Neutrophil (primary cell): ENCODE results near the gene ZPR1.

Source experiments
- H3K27ac ChIP-seq: fragments of 200-600 bp; sonication (generic); 2 replicates; pipeline ENCODE4 v1.5.1; 2016; ENCODE audit warnings: mild to moderate bottlenecking, moderate library complexity
- H3K27me3 ChIP-seq: fragments of 200-600 bp; sonication (generic); 2 replicates; pipeline ENCODE4 v1.6.0; 2016; ENCODE audit warnings: mild to moderate bottlenecking
- H3K36me3 ChIP-seq: fragments of 200-600 bp; sonication (generic); 2 replicates; pipeline ENCODE4 v1.5.1; 2017
- H3K4me1 ChIP-seq, 2 experiments: fragments of 200-600 bp in 1 of 2; sonication (generic) in 1 of 2; 1 replicate in 1 of 2; 2 replicates in 1 of 2; pipeline versions ENCODE4 v1.5.1 to v1.6.1; 2013 to 2016; ENCODE audit warnings: low read depth in 1 of 2, low read length in 1 of 2, mild to moderate bottlenecking in 1 of 2, moderate library complexity in 1 of 2; ENCODE audit not compliant: control insufficient read depth in 1 of 2, insufficient read depth in 1 of 2
- H3K4me3 ChIP-seq, 2 experiments: fragments of 200-600 bp in 1 of 2; sonication (generic) in 1 of 2; 1 replicate in 1 of 2; 2 replicates in 1 of 2; pipeline ENCODE4 v1.5.1; 2013 to 2016; ENCODE audit warnings: low read depth in 1 of 2, low read length in 1 of 2, mild to moderate bottlenecking in 1 of 2, moderate library complexity in 1 of 2
- H3K9me3 ChIP-seq: fragments of 200-600 bp; sonication (generic); 2 replicates; pipeline ENCODE4 v1.5.1; 2016
- CTCF ChIP-seq: fragments of 200-600 bp; sonication (generic); IDR thresholded peaks from 2 replicates; pipeline ENCODE4 v1.5.1; 2016; ENCODE audit warnings: antibody characterized with exemption

Gene ZPR1

GRCh38 chr11:116729501-116730240, 58.2 kb downstream of the ZPR1 start:
- no peak overlapping the region for H3K27ac ChIP-seq
- H3K4me3 ChIP-seq: no peak overlapping the region
- H3K9me3 ChIP-seq: no peaks in the 10 kb centered on the region
- peaks cover 31% of the 10 kb centered on the region for H3K27me3 ChIP-seq
- H3K4me1 ChIP-seq: no peaks in the 10 kb centered on the region
- H3K36me3 ChIP-seq: no peaks in the 10 kb centered on the region
- TF ChIP-seq CTCF: no peak

- Histone ChIP-seq H3K4me3 (no peak overlapping the region), H3K27ac (no peak overlapping the region), H3K9me3 (no peaks in the 10 kb centered on the region), H3K27me3 (peaks cover 45% of the 10 kb centered on the region), H3K36me3 (no peaks in the 10 kb centered on the region), H3K4me1 (no peaks in the 10 kb centered on the region)
- TF ChIP-seq CTCF: no peak
These were observed 59.8 kb downstream of the ZPR1 start for GRCh38 chr11:116727990-116728389.

- Histone ChIP-seq H3K36me3 (no peaks in the 10 kb centered on the region), H3K4me3 (no peak overlapping the region), H3K4me1 (no peaks in the 10 kb centered on the region), H3K27ac (no peak overlapping the region), H3K9me3 (no peaks in the 10 kb centered on the region), H3K27me3 (peaks cover 49% of the 10 kb centered on the region)
- TF ChIP-seq CTCF: no peak
These were observed 62.2 kb downstream of the ZPR1 start for GRCh38 chr11:116725434-116726221.

GRCh38 chr11:116724813-116725212, 63.0 kb downstream of the ZPR1 start:
- no peak for TF ChIP-seq CTCF
- Histone ChIP-seq H3K9me3 (no peaks in the 10 kb centered on the region), H3K4me3 (no peak overlapping the region), H3K36me3 (no peaks in the 10 kb centered on the region), H3K4me1 (no peaks in the 10 kb centered on the region), H3K27me3 (peaks cover 49% of the 10 kb centered on the region), H3K27ac (no peak overlapping the region)
